CD4-positive, alpha-beta T cell treated with Interleukin-17A for 1 hour (primary cell): ENCODE results near the gene STUM.

Experiments
- DNase-seq: peaks from one replicate; pipeline ENCODE4 v3.0.0-alpha.2; 2020

Gene STUM

GRCh38 chr1:226563666-226564065 lies 15.1 kb downstream of the STUM start:
- DNase-seq = no peak

- DNase-seq = no peak
These were observed 16.9 kb downstream of the STUM start for GRCh38 chr1:226565476-226565875.

- no peak for DNase-seq
These were observed 17.7 kb downstream of the STUM start for GRCh38 chr1:226566234-226566633.

- no peak for DNase-seq
These were observed 18.2 kb downstream of the STUM start for GRCh38 chr1:226566760-226567159.

GRCh38 chr1:226568077-226568831 lies 19.7 kb downstream of the STUM start:
- DNase-seq = no peak

- DNase-seq = no peak
These were observed 20.6 kb downstream of the STUM start for GRCh38 chr1:226568975-226569741.

GRCh38 chr1:226569879-226570547 lies 21.4 kb downstream of the STUM start:
- peak; percentile 9 for DNase-seq

- DNase-seq = no peak
These were observed 23.3 kb downstream of the STUM start for GRCh38 chr1:226571893-226572292.

GRCh38 chr1:226572325-226572726 lies 23.8 kb downstream of the STUM start:
- DNase-seq = no peak

- no peak for DNase-seq
These were observed 25.5 kb downstream of the STUM start for GRCh38 chr1:226574044-226574443.

- DNase-seq = no peak
These were observed 26.2 kb downstream of the STUM start for GRCh38 chr1:226574591-226575435.

- DNase-seq = no peak
These were observed 26.8 kb downstream of the STUM start for GRCh38 chr1:226575436-226575720.

- DNase-seq = no peak
These were observed 27.3 kb downstream of the STUM start for GRCh38 chr1:226575739-226576378.

GRCh38 chr1:226576601-226577000 lies 28.0 kb downstream of the STUM start:
- DNase-seq = no peak

GRCh38 chr1:226577401-226578180 lies 29.0 kb downstream of the STUM start:
- no peak for DNase-seq

GRCh38 chr1:226578946-226579578 lies 30.5 kb downstream of the STUM start:
- DNase-seq = no peak

- no peak for DNase-seq
These were observed 31.3 kb downstream of the STUM start for GRCh38 chr1:226579781-226580323.

GRCh38 chr1:226580625-226581270 lies 32.2 kb downstream of the STUM start:
- no peak for DNase-seq

- DNase-seq = no peak
These were observed 33.2 kb downstream of the STUM start for GRCh38 chr1:226581650-226582330.

GRCh38 chr1:226582966-226583365 lies 34.4 kb downstream of the STUM start:
- DNase-seq = no peak
